C4-2B (cell line): ENCODE data around the gene TRHDE.

Experiments
- ZFX ChIP-seq: fragments of 450-650 bp; IDR thresholded peaks from 2 replicates; pipeline ENCODE4 v1.6.1; 2017
- TF ChIP-seq, protein P1 (sequence below): fragments of 450-650 bp; conservative IDR thresholded peaks from 2 replicates; pipeline ENCODE4 v1.5.1; 2017; ENCODE audit warnings: mild to moderate bottlenecking

GRCh38 chr12:72622556-72622955 is 350.4 kb downstream of the TRHDE start:
- TF ChIP-seq, protein P1, sequence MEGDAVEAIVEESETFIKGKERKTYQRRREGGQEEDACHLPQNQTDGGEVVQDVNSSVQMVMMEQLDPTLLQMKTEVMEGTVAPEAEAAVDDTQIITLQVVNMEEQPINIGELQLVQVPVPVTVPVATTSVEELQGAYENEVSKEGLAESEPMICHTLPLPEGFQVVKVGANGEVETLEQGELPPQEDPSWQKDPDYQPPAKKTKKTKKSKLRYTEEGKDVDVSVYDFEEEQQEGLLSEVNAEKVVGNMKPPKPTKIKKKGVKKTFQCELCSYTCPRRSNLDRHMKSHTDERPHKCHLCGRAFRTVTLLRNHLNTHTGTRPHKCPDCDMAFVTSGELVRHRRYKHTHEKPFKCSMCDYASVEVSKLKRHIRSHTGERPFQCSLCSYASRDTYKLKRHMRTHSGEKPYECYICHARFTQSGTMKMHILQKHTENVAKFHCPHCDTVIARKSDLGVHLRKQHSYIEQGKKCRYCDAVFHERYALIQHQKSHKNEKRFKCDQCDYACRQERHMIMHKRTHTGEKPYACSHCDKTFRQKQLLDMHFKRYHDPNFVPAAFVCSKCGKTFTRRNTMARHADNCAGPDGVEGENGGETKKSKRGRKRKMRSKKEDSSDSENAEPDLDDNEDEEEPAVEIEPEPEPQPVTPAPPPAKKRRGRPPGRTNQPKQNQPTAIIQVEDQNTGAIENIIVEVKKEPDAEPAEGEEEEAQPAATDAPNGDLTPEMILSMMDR, result no peak
- TF ChIP-seq ZFX, result no peak
